DND-41 (cell line): Measurements from ENCODE around the gene ARHGEF4.

Experiments
- ATAC-seq: fragments of 200-7000 bp; cut with Tn5 transposase; 3 replicates; pipeline ENCODE4 v1.9.1; 2021; ENCODE audit warnings: low read depth; ENCODE audit not compliant: insufficient read depth
- DNase-seq: peaks from one replicate; pipeline ENCODE4 v3.0.0-alpha.2; 2020
- H2AFZ ChIP-seq: 2 replicates; pipeline ENCODE4 v1.6.0; 2012; ENCODE audit warnings: low read depth, low read length
- H3K27ac ChIP-seq: 2 replicates; pipeline ENCODE4 v1.5.1; 2012; ENCODE audit warnings: low read length, inconsistent platforms
- H3K27me3 ChIP-seq: fragments of 200-600 bp; sonication (generic); 2 replicates; pipeline ENCODE4 v1.6.0; 2012; ENCODE audit warnings: low read length, mild to moderate bottlenecking, inconsistent platforms; ENCODE audit not compliant: insufficient read depth, poor library complexity
- H3K36me3 ChIP-seq: 2 replicates; pipeline ENCODE4 v1.5.1; 2012; ENCODE audit warnings: low read length, inconsistent platforms; ENCODE audit not compliant: insufficient read depth
- H3K4me1 ChIP-seq: 2 replicates; pipeline ENCODE4 v1.5.1; 2012; ENCODE audit warnings: mild to moderate bottlenecking, low read length; ENCODE audit not compliant: insufficient read depth
- H3K4me2 ChIP-seq: 2 replicates; pipeline ENCODE4 v1.6.0; 2012; ENCODE audit warnings: mild to moderate bottlenecking, moderate library complexity, low read length, inconsistent platforms; ENCODE audit not compliant: insufficient read depth
- H3K4me3 ChIP-seq, 2 experiments: fragments of 200-600 bp in 1 of 2; shearing (Covaris generic) in 1 of 2; 2 replicates each; pipeline ENCODE4 v1.5.1; 2012 to 2016; ENCODE audit warnings: inconsistent platforms in 2 of 2, low read length in 2 of 2, mild to moderate bottlenecking in 2 of 2, low read depth in 1 of 2, moderate library complexity in 1 of 2
- H3K79me2 ChIP-seq: 2 replicates; pipeline ENCODE4 v1.6.0; 2012; ENCODE audit warnings: low read length, inconsistent platforms; ENCODE audit not compliant: insufficient read depth
- H3K9ac ChIP-seq: 2 replicates; pipeline ENCODE4 v1.6.0; 2012; ENCODE audit warnings: low read depth, mild to moderate bottlenecking, inconsistent platforms, low read length, moderate library complexity
- H3K9me3 ChIP-seq: 2 replicates; pipeline ENCODE4 v1.5.1; 2012; ENCODE audit warnings: low read length, moderate library complexity, mild to moderate bottlenecking, inconsistent platforms; ENCODE audit not compliant: insufficient read depth, severe bottlenecking
- H4K20me1 ChIP-seq: 2 replicates; pipeline ENCODE4 v1.6.0; 2012; ENCODE audit warnings: low read length; ENCODE audit not compliant: insufficient read depth
- EZH2 ChIP-seq: IDR thresholded peaks from 3 replicates; pipeline ENCODE4 v1.6.1; 2012; ENCODE audit warnings: borderline replicate concordance, low read depth, mild to moderate bottlenecking, moderate library complexity, low read length, inconsistent platforms; ENCODE audit not compliant: severe bottlenecking
- TF ChIP-seq, protein P1 (sequence below): IDR thresholded peaks from 2 replicates; pipeline ENCODE4 v1.5.1; 2012; ENCODE audit warnings: borderline replicate concordance, low read length, moderate library complexity, mild to moderate bottlenecking; ENCODE audit not compliant: poor library complexity, severe bottlenecking; ENCODE audit errors: extremely low read depth

The ARHGEF4 gene

GRCh38 chr2:130921164-130921476, 84.4 kb downstream of the ARHGEF4 start:
- H3K27ac ChIP-seq: no peak overlapping the region
- H3K9me3 ChIP-seq: no peaks in the 10 kb centered on the region
- H3K9ac ChIP-seq: no peak overlapping the region
- no peaks in the 10 kb centered on the region for H3K36me3 ChIP-seq
- no peaks in the 10 kb centered on the region for H3K27me3 ChIP-seq
- no peaks in the 10 kb centered on the region for H3K4me1 ChIP-seq
- no peaks in the 10 kb centered on the region for H4K20me1 ChIP-seq
- H2AFZ ChIP-seq: no peak overlapping the region
- H3K79me2 ChIP-seq: no peaks in the 10 kb centered on the region
- DNase-seq (no peak), ATAC-seq (no peak)
- no peak overlapping the region for H3K4me2 ChIP-seq
- no peak overlapping the region for H3K4me3 ChIP-seq
- TF ChIP-seq EZH2: no peak
- TF ChIP-seq, protein P1, sequence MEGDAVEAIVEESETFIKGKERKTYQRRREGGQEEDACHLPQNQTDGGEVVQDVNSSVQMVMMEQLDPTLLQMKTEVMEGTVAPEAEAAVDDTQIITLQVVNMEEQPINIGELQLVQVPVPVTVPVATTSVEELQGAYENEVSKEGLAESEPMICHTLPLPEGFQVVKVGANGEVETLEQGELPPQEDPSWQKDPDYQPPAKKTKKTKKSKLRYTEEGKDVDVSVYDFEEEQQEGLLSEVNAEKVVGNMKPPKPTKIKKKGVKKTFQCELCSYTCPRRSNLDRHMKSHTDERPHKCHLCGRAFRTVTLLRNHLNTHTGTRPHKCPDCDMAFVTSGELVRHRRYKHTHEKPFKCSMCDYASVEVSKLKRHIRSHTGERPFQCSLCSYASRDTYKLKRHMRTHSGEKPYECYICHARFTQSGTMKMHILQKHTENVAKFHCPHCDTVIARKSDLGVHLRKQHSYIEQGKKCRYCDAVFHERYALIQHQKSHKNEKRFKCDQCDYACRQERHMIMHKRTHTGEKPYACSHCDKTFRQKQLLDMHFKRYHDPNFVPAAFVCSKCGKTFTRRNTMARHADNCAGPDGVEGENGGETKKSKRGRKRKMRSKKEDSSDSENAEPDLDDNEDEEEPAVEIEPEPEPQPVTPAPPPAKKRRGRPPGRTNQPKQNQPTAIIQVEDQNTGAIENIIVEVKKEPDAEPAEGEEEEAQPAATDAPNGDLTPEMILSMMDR: no peak

- Histone ChIP-seq H3K4me3 (no peak overlapping the region), H3K4me1 (no peaks in the 10 kb centered on the region), H4K20me1 (no peaks in the 10 kb centered on the region), H2AFZ (no peak overlapping the region), H3K79me2 (no peaks in the 10 kb centered on the region), H3K4me2 (no peak overlapping the region), H3K27me3 (no peaks in the 10 kb centered on the region), H3K27ac (no peak overlapping the region), H3K9ac (no peak overlapping the region), H3K9me3 (no peaks in the 10 kb centered on the region), H3K36me3 (no peaks in the 10 kb centered on the region)
- ATAC-seq: no peak
- TF ChIP-seq, protein P1: no peak
- TF ChIP-seq EZH2: no peak
- no peak for DNase-seq
Observed at GRCh38 chr2:130922417-130922816, 85.7 kb downstream of the ARHGEF4 start.

- Histone ChIP-seq H3K79me2 (no peaks in the 10 kb centered on the region), H3K4me2 (no peak overlapping the region), H3K27me3 (no peaks in the 10 kb centered on the region), H2AFZ (no peak overlapping the region), H3K27ac (no peak overlapping the region), H4K20me1 (no peaks in the 10 kb centered on the region), H3K9ac (no peak overlapping the region), H3K36me3 (no peaks in the 10 kb centered on the region), H3K4me1 (no peaks in the 10 kb centered on the region), H3K9me3 (no peaks in the 10 kb centered on the region), H3K4me3 (no peak overlapping the region)
- DNase-seq (no peak), ATAC-seq (no peak)
- TF ChIP-seq, protein P1: no peak
- TF ChIP-seq EZH2: no peak
Observed at GRCh38 chr2:130928385-130928784, 91.7 kb downstream of the ARHGEF4 start.
